ENCODE data around the gene EXOSC2.

- TF ChIP-seq POLR2A (IDR thresholded peaks at IDR 0.05) = no peak
- no peak for TF ChIP-seq CTCF (IDR thresholded peaks at IDR 0.05)
Observed at GRCh38 chr9:130698514-130698913, 4.9 kb downstream of the EXOSC2 start.

Data from uterus (tissue), 2 donors.